Right ventricle myocardium superior (tissue), 1 donor: ENCODE measurements around the gene NPC1. TPM values are rescaled to one million over a fixed set of nuclear protein-coding genes. Genes with fewer than 3 reads are reported as not detected.
"Not testable (repeated sequence)": the region's sequence is repeated elsewhere in the genome, so short reads cannot be mapped to it uniquely, and the experiment has no call there.

Experiments
- ATAC-seq: fragments of 200-7000 bp; cut with Tn5 transposase; one replicate; pipeline ENCODE4 v1.9.1; 2020; ENCODE audit warnings: mild to moderate bottlenecking; ENCODE audit not compliant: poor library complexity
- DNase-seq: peaks from one replicate; pipeline ENCODE4 v3.0.0-alpha.2; 2020
- intact Hi-C: fragments of 100-400 bp; cut with DNase I; formaldehyde crosslinking; loops from one replicate; pipeline ENCODE4 v1.11.2; 2022
- total RNA-seq: library from RNA; stranded (reverse); fragmentation: NEBNext Ultra II Directional; extraction: Animal tissue kit (Norgen Biotek cat#: 25700); gene quantifications from one replicate; pipeline ENCODE4 v1.2.1, GENCODE V29; 2021
- donor health status: DM: no; HTN: yes; CAD: no; lungs with severe emphysema.

The NPC1 gene
- total RNA-seq, 1 donor from 2014 or later, result 9.8 TPM

GRCh38 chr18:23536204-23536603 lies 50.1 kb downstream of the NPC1 start:
- no peak for DNase-seq
- intact Hi-C loops, result no loop called here
- no peak for ATAC-seq

GRCh38 chr18:23534276-23534675 lies 52.0 kb downstream of the NPC1 start:
- ATAC-seq (no peak), DNase-seq (no peak)
- intact Hi-C loops, result no loop called here

GRCh38 chr18:23532848-23533247 lies 53.5 kb downstream of the NPC1 start:
- peak; percentile 52 for ATAC-seq

DNA sequence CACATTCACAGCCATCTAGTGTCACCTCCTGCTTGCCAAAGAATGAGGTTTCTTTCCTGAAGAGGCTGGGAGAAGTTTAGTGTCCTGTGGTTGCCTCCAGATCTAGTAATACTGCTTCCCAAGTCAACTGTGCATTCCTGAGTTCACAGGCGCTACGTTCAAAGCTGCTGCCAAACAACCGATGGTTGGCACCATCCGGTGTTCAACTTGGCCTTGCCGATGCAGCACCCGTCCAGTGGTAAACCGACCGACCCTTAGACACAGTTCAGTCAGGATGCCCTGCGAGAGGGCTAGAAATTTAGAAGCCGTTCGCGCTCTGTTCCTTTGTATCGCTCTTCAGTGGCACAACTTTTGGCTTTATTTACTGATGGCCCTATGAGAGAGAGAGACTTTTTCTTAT lies 54.4 kb downstream of the NPC1 start:
- intact Hi-C loops, result no loop called here
- DNase-seq (no peak), ATAC-seq (no peak)

More at GRCh38 chr18:23532848-23533247, 53.5 kb downstream of the NPC1 start:
- peak; percentile 60 for DNase-seq
- intact Hi-C loops, result no loop called here

GRCh38 chr18:23530195-23530594 lies 56.1 kb downstream of the NPC1 start:
- no peak for ATAC-seq
- intact Hi-C loops, result no loop called here

GRCh38 chr18:23529604-23530003 lies 56.7 kb downstream of the NPC1 start:
- ATAC-seq (no peak), DNase-seq (no peak)
- intact Hi-C loops, result loop anchor here (10.0 kb wide), 1 partner anchor 175 kb away; no protein-coding TSS in a partner anchor

More at GRCh38 chr18:23530195-23530594, 56.1 kb downstream of the NPC1 start:
- DNase-seq, result no peak

- intact Hi-C loops, result loop anchor here (10.0 kb wide), 1 partner anchor 176 kb away; no protein-coding TSS in a partner anchor
- peak; percentile 74 for DNase-seq
- peak; percentile 74 for ATAC-seq
These were observed 57.5 kb downstream of the NPC1 start for GRCh38 chr18:23528580-23529472.

GRCh38 chr18:23526501-23527063 lies 59.7 kb downstream of the NPC1 start:
- intact Hi-C loops, result loop anchor here (10.0 kb wide), 1 partner anchor 178 kb away; no protein-coding TSS in a partner anchor
- DNase-seq (no peak), ATAC-seq (no peak)

DNA sequence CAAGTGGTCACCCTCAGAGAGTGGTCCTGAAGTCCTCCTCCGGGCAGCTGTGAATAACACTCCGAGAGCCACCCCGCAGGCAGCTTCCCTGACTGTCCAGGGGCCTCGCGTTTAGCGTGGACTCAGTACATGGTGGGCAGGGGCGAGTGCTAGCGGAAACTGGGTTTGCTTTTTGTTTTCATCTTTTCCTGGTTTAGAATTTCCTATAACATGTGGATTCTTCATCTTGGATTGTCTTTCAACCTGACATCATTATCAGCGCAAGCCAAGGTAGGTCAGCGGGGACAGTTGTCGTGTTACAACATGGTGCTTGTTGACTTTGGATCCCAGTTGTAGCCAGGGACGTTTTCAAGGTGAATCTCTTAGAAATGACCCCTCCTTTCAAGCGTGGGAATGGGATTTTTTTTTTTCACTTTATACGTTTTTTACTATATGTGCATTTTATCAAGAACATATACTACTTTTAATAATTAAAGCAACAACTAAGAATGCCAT lies 62.0 kb downstream of the NPC1 start:
- intact Hi-C loops, result loop anchor here (10.0 kb wide), 1 partner anchor 181 kb away; no protein-coding TSS in a partner anchor
- ATAC-seq, result no peak
- DNase-seq, result no peak

- no peak for ATAC-seq
- no peak for DNase-seq
- intact Hi-C loops, result loop anchor here (10.0 kb wide), 1 partner anchor 181 kb away; no protein-coding TSS in a partner anchor
These were observed 62.7 kb downstream of the NPC1 start for GRCh38 chr18:23523429-23524212.

DNA sequence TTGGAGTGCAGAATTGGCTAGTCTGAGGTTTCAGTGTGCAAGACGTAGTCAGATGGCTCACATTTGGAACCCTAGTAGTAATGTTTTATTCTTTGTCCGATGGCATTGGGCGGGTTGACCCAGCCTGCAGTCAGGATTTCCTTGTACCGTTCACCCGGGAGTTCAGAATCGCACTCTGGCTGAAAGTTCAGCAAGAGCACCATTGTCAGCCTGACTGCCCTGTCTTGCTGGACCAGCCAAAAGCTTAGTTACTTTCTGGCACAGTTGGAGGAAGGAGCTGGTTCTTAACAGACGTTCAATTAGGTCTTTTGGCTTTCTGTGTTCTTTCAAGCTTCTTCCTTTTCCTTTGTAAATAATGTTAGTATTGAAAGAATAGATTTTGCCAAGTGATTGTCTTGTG lies 64.4 kb downstream of the NPC1 start:
- no peak for ATAC-seq
- no peak for DNase-seq
- intact Hi-C loops, result loop anchor here (10.0 kb wide), 1 partner anchor 183 kb away; no protein-coding TSS in a partner anchor

GRCh38 chr18:23521271-23521670 lies 65.0 kb downstream of the NPC1 start:
- ATAC-seq (no peak), DNase-seq (no peak)
- intact Hi-C loops, result loop anchor here (10.0 kb wide), 1 partner anchor 184 kb away; no protein-coding TSS in a partner anchor

- intact Hi-C loops, result loop anchor here (5.0 to 10.0 kb wide), 2 partner anchors 68 to 185 kb away; partner anchors contain the start of gene NPC1
- DNase-seq, result no peak
- ATAC-seq, result no peak
These were observed 66.6 kb downstream of the NPC1 start for GRCh38 chr18:23519734-23520133.

- DNase-seq (peak; percentile 68), ATAC-seq (peak; percentile 96)
- intact Hi-C loops, result loop anchor here (5.0 kb wide), 1 partner anchor 71 kb away; the partner anchor contains the start of gene NPC1
These were observed 70.3 kb downstream of the NPC1 start for GRCh38 chr18:23515911-23516546.

DNA sequence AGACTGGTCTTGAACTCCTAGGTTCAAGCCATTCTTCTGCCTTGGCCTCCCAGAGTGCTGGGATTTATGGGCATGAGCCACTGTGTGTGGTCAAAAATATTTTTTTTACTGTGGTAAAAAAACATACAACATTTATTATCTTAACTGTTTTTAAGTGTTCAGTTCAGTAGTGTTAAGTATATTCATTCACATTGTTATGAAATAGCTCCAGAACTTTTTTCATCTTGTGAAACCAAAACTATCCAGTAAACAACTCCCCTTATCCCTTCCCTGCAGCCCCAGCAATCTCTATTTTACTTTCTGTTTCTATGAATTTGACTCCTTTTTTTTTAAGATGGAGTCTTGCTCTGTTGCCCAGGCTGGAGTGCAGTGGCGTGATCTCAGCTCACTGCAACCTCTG lies 73.7 kb downstream of the NPC1 start:
- no peak for ATAC-seq
- intact Hi-C loops, result no loop called here
- DNase-seq, result no peak

DNA sequence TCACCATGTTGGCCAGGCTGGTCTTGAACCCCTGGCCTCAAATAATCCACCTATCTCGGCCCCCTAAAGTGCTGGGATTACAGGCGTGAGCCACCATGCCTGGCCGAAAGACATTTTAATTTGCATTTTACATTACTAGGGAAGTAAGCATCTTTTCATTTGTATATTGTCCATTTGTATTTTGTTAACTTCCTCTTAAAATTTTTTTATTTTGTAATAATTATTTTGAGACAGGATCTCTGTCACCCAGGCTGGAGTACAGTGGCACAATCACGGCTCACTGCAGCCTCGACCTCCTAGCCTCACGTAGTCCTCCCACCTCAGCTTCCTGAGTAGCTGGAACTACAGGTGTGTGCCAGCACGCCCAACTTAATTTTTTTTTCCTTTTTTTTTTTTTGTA lies 74.1 kb downstream of the NPC1 start:
- ATAC-seq, DNase-seq, intact Hi-C loops: not testable (repeated sequence)

- DNase-seq, intact Hi-C loops, ATAC-seq: not testable (repeated sequence)
These were observed 75.4 kb downstream of the NPC1 start for GRCh38 chr18:23510923-23511322.

DNA sequence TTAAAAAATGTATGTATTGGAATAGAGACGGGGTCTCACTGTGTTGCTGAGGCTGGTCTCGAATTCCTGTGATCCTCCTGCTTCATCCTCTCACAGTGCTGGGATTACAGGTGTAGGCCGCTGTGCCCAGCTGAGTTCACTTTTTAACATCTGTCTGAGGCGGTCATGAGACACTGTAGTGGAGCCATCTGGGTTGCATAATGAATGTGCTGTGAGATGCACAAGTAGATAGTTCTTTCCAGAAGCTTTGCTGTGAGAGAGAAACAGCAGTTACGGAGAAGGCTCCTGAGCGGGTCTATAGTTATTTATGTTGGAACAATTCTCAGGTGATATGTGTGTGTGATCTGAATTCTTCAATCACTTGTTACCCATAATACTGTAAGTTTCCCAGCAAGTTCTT lies 79.9 kb downstream of the NPC1 start:
- DNase-seq (no peak), ATAC-seq (no peak)
- intact Hi-C loops, result no loop called here
